GM12865 (cell line): ENCODE measurements around the gene NAV3.
A peak's percentile ranks its signal among the peaks of the same experiment; 100 is the strongest.

Experiments used
- DNase-seq: peaks from one replicate; pipeline ENCODE4 v3.0.0; 2010; ENCODE audit warnings: low read depth
- H3K4me3 ChIP-seq: 2 replicates; pipeline ENCODE4 v1.5.1; 2011; ENCODE audit warnings: mild to moderate bottlenecking, low read depth, low read length, control low read depth
- TF ChIP-seq, protein P1 (sequence below): IDR thresholded peaks from 2 replicates; pipeline ENCODE4 v1.5.1; 2011; ENCODE audit warnings: low read length, control low read depth, low read depth, inconsistent platforms; ENCODE audit not compliant: insufficient read depth; ENCODE audit errors: missing control alignments

Gene NAV3

DNA sequence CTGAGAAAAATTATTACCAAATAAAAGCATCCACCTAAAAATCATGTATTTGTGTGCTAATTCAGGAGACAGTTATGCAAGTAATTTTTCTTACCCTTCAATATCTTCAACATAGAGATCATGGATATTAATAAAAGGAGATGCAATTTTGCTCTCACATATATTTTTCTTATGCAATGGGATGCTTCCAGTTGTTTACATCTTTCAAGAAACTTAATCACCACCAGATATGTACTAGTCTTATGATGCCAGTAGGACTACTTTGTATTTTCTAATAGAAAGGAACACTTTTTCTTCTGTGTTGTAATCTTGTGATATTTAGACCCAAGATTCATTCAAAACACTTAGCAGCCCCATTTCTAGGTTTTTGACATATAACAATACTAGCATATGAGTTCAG, 107.6 kb downstream of the NAV3 start:
- H3K4me3 ChIP-seq: no peak overlapping the region
- TF ChIP-seq, protein P1, sequence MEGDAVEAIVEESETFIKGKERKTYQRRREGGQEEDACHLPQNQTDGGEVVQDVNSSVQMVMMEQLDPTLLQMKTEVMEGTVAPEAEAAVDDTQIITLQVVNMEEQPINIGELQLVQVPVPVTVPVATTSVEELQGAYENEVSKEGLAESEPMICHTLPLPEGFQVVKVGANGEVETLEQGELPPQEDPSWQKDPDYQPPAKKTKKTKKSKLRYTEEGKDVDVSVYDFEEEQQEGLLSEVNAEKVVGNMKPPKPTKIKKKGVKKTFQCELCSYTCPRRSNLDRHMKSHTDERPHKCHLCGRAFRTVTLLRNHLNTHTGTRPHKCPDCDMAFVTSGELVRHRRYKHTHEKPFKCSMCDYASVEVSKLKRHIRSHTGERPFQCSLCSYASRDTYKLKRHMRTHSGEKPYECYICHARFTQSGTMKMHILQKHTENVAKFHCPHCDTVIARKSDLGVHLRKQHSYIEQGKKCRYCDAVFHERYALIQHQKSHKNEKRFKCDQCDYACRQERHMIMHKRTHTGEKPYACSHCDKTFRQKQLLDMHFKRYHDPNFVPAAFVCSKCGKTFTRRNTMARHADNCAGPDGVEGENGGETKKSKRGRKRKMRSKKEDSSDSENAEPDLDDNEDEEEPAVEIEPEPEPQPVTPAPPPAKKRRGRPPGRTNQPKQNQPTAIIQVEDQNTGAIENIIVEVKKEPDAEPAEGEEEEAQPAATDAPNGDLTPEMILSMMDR: no peak
- DNase-seq: no peak

DNA sequence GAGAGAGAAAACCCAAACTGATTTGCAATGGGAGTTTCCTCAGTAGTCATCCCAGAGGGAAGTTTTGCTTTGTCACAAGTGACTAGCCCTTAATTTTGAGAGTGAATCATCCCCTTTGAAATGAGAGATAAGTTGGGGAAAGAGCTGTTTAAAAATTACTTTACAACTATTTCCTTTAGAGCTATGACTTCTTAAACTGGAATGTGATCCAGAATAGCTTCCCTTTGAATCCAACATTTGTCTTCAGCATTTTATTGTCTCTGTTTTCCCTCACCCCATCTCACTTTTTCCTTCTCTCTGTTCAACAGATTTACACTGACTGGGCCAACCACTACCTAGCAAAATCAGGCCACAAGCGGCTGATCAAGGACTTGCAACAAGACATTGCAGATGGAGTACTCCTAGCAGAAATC, 109.3 kb downstream of the NAV3 start:
- TF ChIP-seq, protein P1: no peak
- H3K4me3 ChIP-seq: no peak overlapping the region
- peak; percentile 12 for DNase-seq

DNA sequence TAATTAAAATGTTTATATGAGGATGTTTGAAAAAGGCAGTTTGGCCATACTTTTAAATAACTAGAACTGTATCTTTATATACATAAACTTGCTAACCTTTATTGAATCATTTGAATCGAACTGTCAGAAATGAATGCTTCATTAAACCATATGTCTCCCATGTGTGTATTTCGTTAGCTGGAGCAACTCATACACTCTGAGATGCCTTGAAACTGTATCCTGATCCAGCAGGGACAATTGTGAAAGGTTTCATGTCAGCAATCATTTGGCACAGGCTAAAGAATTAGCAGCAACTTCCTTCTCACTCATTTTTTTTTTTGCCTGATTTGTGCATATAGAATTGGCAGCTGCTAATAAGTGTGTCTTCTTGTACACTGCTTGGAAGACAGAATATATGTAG, 109.9 kb downstream of the NAV3 start:
- no peak for DNase-seq
- TF ChIP-seq, protein P1: no peak

DNA sequence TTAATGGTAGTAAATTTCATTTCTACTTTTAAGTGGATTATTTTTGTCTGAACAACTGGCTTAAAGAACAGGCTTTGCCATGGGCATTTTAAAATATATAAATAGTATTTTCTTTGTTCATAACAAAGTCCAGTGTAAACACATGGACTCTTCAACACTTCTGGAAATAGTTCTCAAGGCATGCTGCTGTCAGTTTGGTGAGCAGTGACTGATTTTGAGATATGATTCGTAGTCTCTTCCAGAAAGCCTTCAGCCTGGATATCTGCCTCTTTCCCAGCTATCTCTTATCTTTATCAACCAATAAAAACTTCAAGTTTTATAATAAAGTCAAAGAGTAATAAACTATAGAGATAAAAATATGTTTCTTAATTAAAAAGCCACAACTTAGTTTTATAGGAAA, 110.7 kb downstream of the NAV3 start:
- no peak overlapping the region for H3K4me3 ChIP-seq
- TF ChIP-seq, protein P1: no peak
- no peak for DNase-seq

More for the DNA sequence above, 109.9 kb downstream of the NAV3 start:
- no peak overlapping the region for H3K4me3 ChIP-seq

DNA sequence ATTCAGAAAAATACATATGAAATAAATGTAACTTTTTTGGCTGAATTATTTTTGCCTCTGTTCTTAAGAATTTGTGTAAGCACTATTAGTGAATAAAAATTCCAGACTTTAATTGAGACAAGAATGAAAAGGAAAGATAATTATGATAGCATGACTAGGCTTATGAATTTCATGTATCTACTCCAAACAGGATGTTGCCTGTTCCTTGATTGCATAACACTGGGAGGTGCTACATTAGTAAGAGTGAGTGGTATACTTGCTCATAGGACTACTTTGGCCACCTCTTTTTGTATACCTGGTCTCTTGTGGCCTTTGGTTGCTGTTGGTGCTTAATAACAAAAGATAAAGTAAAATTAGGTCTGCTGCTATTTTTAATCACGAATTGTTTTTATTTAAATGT, 112.8 kb downstream of the NAV3 start:
- DNase-seq: no peak
- no peak overlapping the region for H3K4me3 ChIP-seq
- TF ChIP-seq, protein P1: no peak

DNA sequence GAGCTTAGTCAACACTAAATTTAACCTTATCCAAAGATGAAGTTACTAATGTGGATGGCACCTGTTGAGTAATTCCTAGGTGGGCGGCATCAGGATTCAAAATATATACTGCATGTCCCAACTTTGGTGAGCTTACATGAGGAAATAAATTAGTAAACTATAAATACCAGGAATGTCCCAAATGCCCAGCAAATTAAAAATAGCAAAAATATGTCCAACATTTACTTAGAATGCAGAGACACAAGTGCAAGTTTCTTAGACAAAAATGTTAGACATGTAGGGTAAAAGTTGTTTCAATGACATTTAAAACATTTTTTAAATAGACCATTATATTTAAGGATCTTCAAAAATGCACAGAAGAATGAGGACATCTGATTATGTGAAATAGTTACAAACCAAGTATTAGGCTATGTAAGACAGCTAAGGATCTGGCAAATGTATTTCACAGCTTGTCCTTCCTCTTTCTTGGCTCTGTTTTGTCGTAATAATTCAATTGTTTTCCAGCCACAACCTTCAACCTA, 115.9 kb downstream of the NAV3 start:
- DNase-seq: no peak
- no peak overlapping the region for H3K4me3 ChIP-seq
- TF ChIP-seq, protein P1: no peak

DNA sequence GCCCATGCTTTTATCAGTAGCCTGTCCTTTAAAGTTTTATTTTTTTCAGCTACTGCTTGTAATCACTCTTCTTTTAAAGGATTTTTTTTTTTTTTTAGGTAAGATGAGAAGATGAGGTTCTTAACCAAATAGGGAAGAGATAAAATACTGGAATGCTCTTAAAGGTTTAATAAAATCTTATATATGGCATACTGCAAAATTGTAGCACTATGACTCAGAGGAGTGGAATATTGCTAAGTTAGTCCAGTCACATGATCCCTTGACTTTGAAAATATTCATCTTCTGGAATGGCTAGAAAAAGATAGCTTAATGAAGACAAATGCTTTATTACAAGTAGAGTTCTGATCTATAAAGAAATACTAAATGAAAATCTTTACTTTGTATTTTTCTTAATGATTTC, 116.6 kb downstream of the NAV3 start:
- TF ChIP-seq, protein P1: no peak
- no peak for DNase-seq
- no peak overlapping the region for H3K4me3 ChIP-seq
